HG02973 (cell line): ENCODE measurements around the gene SLC36A1.

Experiments used
- ATAC-seq: cut with Tn5 transposase; IDR thresholded peaks from one replicate; pipeline ENCODE4 v1.9.1; 2021; ENCODE audit warnings: moderate library complexity; ENCODE audit not compliant: unreplicated experiment

The SLC36A1 gene

GRCh38 chr5:151451626-151452520 lies 4.5 kb downstream of the SLC36A1 start:
- peak; percentile 58 for ATAC-seq

- no peak for ATAC-seq
Measured at GRCh38 chr5:151454166-151454565, 6.8 kb downstream of the SLC36A1 start.

GRCh38 chr5:151454889-151455288 lies 7.5 kb downstream of the SLC36A1 start:
- no peak for ATAC-seq

GRCh38 chr5:151456321-151456940 lies 9.0 kb downstream of the SLC36A1 start:
- no peak for ATAC-seq

GRCh38 chr5:151458314-151458713 lies 10.9 kb downstream of the SLC36A1 start:
- no peak for ATAC-seq

GRCh38 chr5:151459680-151460324 lies 12.4 kb downstream of the SLC36A1 start:
- ATAC-seq, result no peak

- ATAC-seq, result peak; percentile 95
Measured at GRCh38 chr5:151461312-151461711, 13.9 kb downstream of the SLC36A1 start.

- ATAC-seq, result no peak
Measured at GRCh38 chr5:151463137-151464029, 16.0 kb downstream of the SLC36A1 start.

- ATAC-seq, result no peak
Measured at GRCh38 chr5:151464101-151464500, 16.7 kb downstream of the SLC36A1 start.

- ATAC-seq, result no peak
Measured at GRCh38 chr5:151465476-151465875, 18.1 kb downstream of the SLC36A1 start.

GRCh38 chr5:151467576-151467975 lies 20.2 kb downstream of the SLC36A1 start:
- no peak for ATAC-seq

GRCh38 chr5:151469386-151469785 lies 22.0 kb downstream of the SLC36A1 start:
- no peak for ATAC-seq

- no peak for ATAC-seq
Measured at GRCh38 chr5:151469992-151470391, 22.6 kb downstream of the SLC36A1 start.

- no peak for ATAC-seq
Measured at GRCh38 chr5:151470439-151470838, 23.0 kb downstream of the SLC36A1 start.

- no peak for ATAC-seq
Measured at GRCh38 chr5:151471276-151471675, 23.9 kb downstream of the SLC36A1 start.

- no peak for ATAC-seq
Measured at GRCh38 chr5:151474799-151475198, 27.4 kb downstream of the SLC36A1 start.

- ATAC-seq, result no peak
Measured at GRCh38 chr5:151475388-151475787, 28.0 kb downstream of the SLC36A1 start.

- ATAC-seq, result no peak
Measured at GRCh38 chr5:151476016-151476415, 28.6 kb downstream of the SLC36A1 start.

GRCh38 chr5:151477101-151477500 lies 29.7 kb downstream of the SLC36A1 start:
- no peak for ATAC-seq

GRCh38 chr5:151480384-151481293 lies 33.2 kb downstream of the SLC36A1 start:
- no peak for ATAC-seq
